ENCODE results near the gene TMEM14B.

The TMEM14B gene

GRCh38 chr6:10771371-10771894 lies 23.8 kb downstream of the TMEM14B start:
- Histone ChIP-seq H3K9me3 (ENCODE audit: control insufficient read depth, low read length) (no peaks in the 10 kb centered on the region), H3K4me3 (ENCODE audit: insufficient read depth, low read depth, low read length, poor library complexity, severe bottlenecking) (no peak overlapping the region), H3K4me1 (ENCODE audit: control insufficient read depth, insufficient read depth, low read length, poor library complexity, severe bottlenecking) (no peaks in the 10 kb centered on the region), H3K27me3 (replicated peaks; ENCODE audit: control insufficient read depth, insufficient read depth, low read length, poor library complexity, severe bottlenecking) (no peaks in the 10 kb centered on the region), H3K36me3 (ENCODE audit: control insufficient read depth, insufficient read depth, low read length) (no peaks in the 10 kb centered on the region), H3K27ac (ENCODE audit: insufficient read depth, low read length, poor library complexity, severe bottlenecking) (no peak overlapping the region)
- no peak for DNase-seq

- no peak for DNase-seq
- no peak overlapping the region for H3K4me3 ChIP-seq (ENCODE audit: insufficient read depth, low read depth, low read length, poor library complexity, severe bottlenecking)
- H3K4me1 ChIP-seq (ENCODE audit: control insufficient read depth, insufficient read depth, low read length, poor library complexity, severe bottlenecking), result no peaks in the 10 kb centered on the region
Measured at GRCh38 chr6:10778230-10778629, 30.6 kb downstream of the TMEM14B start.

GRCh38 chr6:10779076-10779475 lies 31.5 kb downstream of the TMEM14B start:
- H3K4me3 ChIP-seq (ENCODE audit: insufficient read depth, low read depth, low read length, poor library complexity, severe bottlenecking), result no peak overlapping the region
- H3K9me3 ChIP-seq (ENCODE audit: control insufficient read depth, low read length), result no peaks in the 10 kb centered on the region
- no peak overlapping the region for H3K27ac ChIP-seq (ENCODE audit: insufficient read depth, low read length, poor library complexity, severe bottlenecking)
- DNase-seq, result no peak
- H3K4me1 ChIP-seq (ENCODE audit: control insufficient read depth, insufficient read depth, low read length, poor library complexity, severe bottlenecking), result no peaks in the 10 kb centered on the region
- no peaks in the 10 kb centered on the region for H3K36me3 ChIP-seq (ENCODE audit: control insufficient read depth, insufficient read depth, low read length)
- no peaks in the 10 kb centered on the region for H3K27me3 ChIP-seq (replicated peaks; ENCODE audit: control insufficient read depth, insufficient read depth, low read length, poor library complexity, severe bottlenecking)

More at GRCh38 chr6:10778230-10778629, 30.6 kb downstream of the TMEM14B start:
- H3K27ac ChIP-seq (ENCODE audit: insufficient read depth, low read length, poor library complexity, severe bottlenecking), result no peak overlapping the region
- no peaks in the 10 kb centered on the region for H3K36me3 ChIP-seq (ENCODE audit: control insufficient read depth, insufficient read depth, low read length)
- H3K27me3 ChIP-seq (replicated peaks; ENCODE audit: control insufficient read depth, insufficient read depth, low read length, poor library complexity, severe bottlenecking), result no peaks in the 10 kb centered on the region
- no peaks in the 10 kb centered on the region for H3K9me3 ChIP-seq (ENCODE audit: control insufficient read depth, low read length)

- Histone ChIP-seq H3K27ac (ENCODE audit: insufficient read depth, low read length, poor library complexity, severe bottlenecking) (no peak overlapping the region), H3K4me1 (ENCODE audit: control insufficient read depth, insufficient read depth, low read length, poor library complexity, severe bottlenecking) (no peaks in the 10 kb centered on the region), H3K27me3 (replicated peaks; ENCODE audit: control insufficient read depth, insufficient read depth, low read length, poor library complexity, severe bottlenecking) (no peaks in the 10 kb centered on the region), H3K9me3 (ENCODE audit: control insufficient read depth, low read length) (no peaks in the 10 kb centered on the region), H3K4me3 (ENCODE audit: insufficient read depth, low read depth, low read length, poor library complexity, severe bottlenecking) (no peak overlapping the region), H3K36me3 (ENCODE audit: control insufficient read depth, insufficient read depth, low read length) (no peaks in the 10 kb centered on the region)
- DNase-seq, result no peak
Measured at GRCh38 chr6:10791673-10792072, 44.1 kb downstream of the TMEM14B start.

GRCh38 chr6:10792101-10792500 lies 44.5 kb downstream of the TMEM14B start:
- no peak overlapping the region for H3K27ac ChIP-seq (ENCODE audit: insufficient read depth, low read length, poor library complexity, severe bottlenecking)
- H3K36me3 ChIP-seq (ENCODE audit: control insufficient read depth, insufficient read depth, low read length), result no peaks in the 10 kb centered on the region
- H3K9me3 ChIP-seq (ENCODE audit: control insufficient read depth, low read length), result no peaks in the 10 kb centered on the region
- DNase-seq, result no peak
- no peaks in the 10 kb centered on the region for H3K4me1 ChIP-seq (ENCODE audit: control insufficient read depth, insufficient read depth, low read length, poor library complexity, severe bottlenecking)
- H3K4me3 ChIP-seq (ENCODE audit: insufficient read depth, low read depth, low read length, poor library complexity, severe bottlenecking), result no peak overlapping the region
- H3K27me3 ChIP-seq (replicated peaks; ENCODE audit: control insufficient read depth, insufficient read depth, low read length, poor library complexity, severe bottlenecking), result no peaks in the 10 kb centered on the region

- Histone ChIP-seq H3K4me1 (ENCODE audit: control insufficient read depth, insufficient read depth, low read length, poor library complexity, severe bottlenecking) (no peaks in the 10 kb centered on the region), H3K9me3 (ENCODE audit: control insufficient read depth, low read length) (no peaks in the 10 kb centered on the region), H3K27ac (ENCODE audit: insufficient read depth, low read length, poor library complexity, severe bottlenecking) (no peak overlapping the region), H3K4me3 (ENCODE audit: insufficient read depth, low read depth, low read length, poor library complexity, severe bottlenecking) (no peak overlapping the region), H3K36me3 (ENCODE audit: control insufficient read depth, insufficient read depth, low read length) (no peaks in the 10 kb centered on the region), H3K27me3 (replicated peaks; ENCODE audit: control insufficient read depth, insufficient read depth, low read length, poor library complexity, severe bottlenecking) (no peaks in the 10 kb centered on the region)
- DNase-seq, result no peak
Measured at GRCh38 chr6:10793035-10793434, 45.4 kb downstream of the TMEM14B start.

GRCh38 chr6:10793695-10794094 lies 46.1 kb downstream of the TMEM14B start:
- no peak for DNase-seq

GRCh38 chr6:10794239-10794638 lies 46.6 kb downstream of the TMEM14B start:
- H3K27me3 ChIP-seq (replicated peaks; ENCODE audit: control insufficient read depth, insufficient read depth, low read length, poor library complexity, severe bottlenecking), result no peaks in the 10 kb centered on the region

More at GRCh38 chr6:10793695-10794094, 46.1 kb downstream of the TMEM14B start:
- no peaks in the 10 kb centered on the region for H3K9me3 ChIP-seq (ENCODE audit: control insufficient read depth, low read length)
- no peak overlapping the region for H3K27ac ChIP-seq (ENCODE audit: insufficient read depth, low read length, poor library complexity, severe bottlenecking)
- no peaks in the 10 kb centered on the region for H3K27me3 ChIP-seq (replicated peaks; ENCODE audit: control insufficient read depth, insufficient read depth, low read length, poor library complexity, severe bottlenecking)
- no peaks in the 10 kb centered on the region for H3K4me1 ChIP-seq (ENCODE audit: control insufficient read depth, insufficient read depth, low read length, poor library complexity, severe bottlenecking)
- no peaks in the 10 kb centered on the region for H3K36me3 ChIP-seq (ENCODE audit: control insufficient read depth, insufficient read depth, low read length)
- no peak overlapping the region for H3K4me3 ChIP-seq (ENCODE audit: insufficient read depth, low read depth, low read length, poor library complexity, severe bottlenecking)

GRCh38 chr6:10800810-10801209 lies 53.2 kb downstream of the TMEM14B start:
- Histone ChIP-seq H3K27ac (ENCODE audit: insufficient read depth, low read length, poor library complexity, severe bottlenecking) (no peak overlapping the region), H3K27me3 (replicated peaks; ENCODE audit: control insufficient read depth, insufficient read depth, low read length, poor library complexity, severe bottlenecking) (no peaks in the 10 kb centered on the region), H3K4me1 (ENCODE audit: control insufficient read depth, insufficient read depth, low read length, poor library complexity, severe bottlenecking) (no peaks in the 10 kb centered on the region), H3K4me3 (ENCODE audit: insufficient read depth, low read depth, low read length, poor library complexity, severe bottlenecking) (no peak overlapping the region), H3K36me3 (ENCODE audit: control insufficient read depth, insufficient read depth, low read length) (no peaks in the 10 kb centered on the region), H3K9me3 (ENCODE audit: control insufficient read depth, low read length) (no peaks in the 10 kb centered on the region)
- no peak for DNase-seq

More at GRCh38 chr6:10794239-10794638, 46.6 kb downstream of the TMEM14B start:
- Histone ChIP-seq H3K27ac (ENCODE audit: insufficient read depth, low read length, poor library complexity, severe bottlenecking) (no peak overlapping the region), H3K4me3 (ENCODE audit: insufficient read depth, low read depth, low read length, poor library complexity, severe bottlenecking) (no peak overlapping the region), H3K4me1 (ENCODE audit: control insufficient read depth, insufficient read depth, low read length, poor library complexity, severe bottlenecking) (no peaks in the 10 kb centered on the region), H3K9me3 (ENCODE audit: control insufficient read depth, low read length) (no peaks in the 10 kb centered on the region), H3K36me3 (ENCODE audit: control insufficient read depth, insufficient read depth, low read length) (no peaks in the 10 kb centered on the region)
- no peak for DNase-seq

- H3K27ac ChIP-seq (ENCODE audit: insufficient read depth, low read length, poor library complexity, severe bottlenecking), result no peak overlapping the region
- H3K36me3 ChIP-seq (ENCODE audit: control insufficient read depth, insufficient read depth, low read length), result no peaks in the 10 kb centered on the region
- no peaks in the 10 kb centered on the region for H3K9me3 ChIP-seq (ENCODE audit: control insufficient read depth, low read length)
- peak; percentile 8 to 30 (median 9) for DNase-seq
- H3K4me3 ChIP-seq (ENCODE audit: insufficient read depth, low read depth, low read length, poor library complexity, severe bottlenecking), result no peak overlapping the region
- H3K4me1 ChIP-seq (ENCODE audit: control insufficient read depth, insufficient read depth, low read length, poor library complexity, severe bottlenecking), result no peaks in the 10 kb centered on the region
- no peaks in the 10 kb centered on the region for H3K27me3 ChIP-seq (replicated peaks; ENCODE audit: control insufficient read depth, insufficient read depth, low read length, poor library complexity, severe bottlenecking)
Measured at GRCh38 chr6:10801224-10801848, 53.7 kb downstream of the TMEM14B start.
